SH-SY5Y (cell line): ENCODE measurements around the gene RSBN1L.

ENCODE experiments used
- GATA2 ChIP-seq: IDR thresholded peaks from 2 replicates; pipeline ENCODE4 v1.6.1; 2011; ENCODE audit warnings: mild to moderate bottlenecking, low read depth, low read length
- GATA3 ChIP-seq: IDR thresholded peaks from 2 replicates; pipeline ENCODE4 v1.6.1; 2011; ENCODE audit warnings: low read depth, mild to moderate bottlenecking, low read length, moderate library complexity

The RSBN1L gene

GRCh38 chr7:77702968-77703472 is 6.8 kb downstream of the RSBN1L start:
- TF ChIP-seq GATA3 (no peak), GATA2 (no peak)

- no peak for TF ChIP-seq GATA2
- TF ChIP-seq GATA3, result no peak
Observed at GRCh38 chr7:77707504-77707992, 11.3 kb downstream of the RSBN1L start.

- TF ChIP-seq GATA2, result no peak
- TF ChIP-seq GATA3, result no peak
Observed at GRCh38 chr7:77710067-77710466, 13.8 kb downstream of the RSBN1L start.

- TF ChIP-seq GATA3 (no peak), GATA2 (no peak)
Observed at GRCh38 chr7:77710861-77711260, 14.6 kb downstream of the RSBN1L start.

- TF ChIP-seq GATA3, result peak; percentile 73
- TF ChIP-seq GATA2, result no peak; the same call in 1 of the 2 replicates
Observed at GRCh38 chr7:77714195-77714594, 17.9 kb downstream of the RSBN1L start.

- no peak for TF ChIP-seq GATA3
- TF ChIP-seq GATA2, result no peak
Observed at GRCh38 chr7:77716804-77717203, 20.5 kb downstream of the RSBN1L start.

GRCh38 chr7:77727527-77727926 is 31.3 kb downstream of the RSBN1L start:
- TF ChIP-seq GATA2 (no peak), GATA3 (no peak)

- peak; percentile 43 for TF ChIP-seq GATA2
- TF ChIP-seq GATA3, result peak; percentile 40; the same call in 1 of the 2 replicates
Observed at GRCh38 chr7:77727936-77728701, 31.9 kb downstream of the RSBN1L start.

GRCh38 chr7:77729574-77730348 is 33.5 kb downstream of the RSBN1L start:
- TF ChIP-seq GATA3, result no peak
- TF ChIP-seq GATA2, result no peak

GRCh38 chr7:77731716-77732115 is 35.5 kb downstream of the RSBN1L start:
- no peak for TF ChIP-seq GATA2
- peak; percentile 67; the same call in 1 of the 2 replicates for TF ChIP-seq GATA3

GRCh38 chr7:77734659-77735421 is 38.6 kb downstream of the RSBN1L start:
- TF ChIP-seq GATA2 (no peak), GATA3 (no peak)

- TF ChIP-seq GATA2 (no peak), GATA3 (no peak)
Observed at GRCh38 chr7:77735457-77735856, 39.2 kb downstream of the RSBN1L start.

- TF ChIP-seq GATA2 (no peak), GATA3 (no peak)
Observed at GRCh38 chr7:77736991-77737390, 40.7 kb downstream of the RSBN1L start.

- TF ChIP-seq GATA2 (no peak), GATA3 (no peak)
Observed at GRCh38 chr7:77738382-77738781, 42.1 kb downstream of the RSBN1L start.
